Measurements from ENCODE around the gene CNN3.

DNA sequence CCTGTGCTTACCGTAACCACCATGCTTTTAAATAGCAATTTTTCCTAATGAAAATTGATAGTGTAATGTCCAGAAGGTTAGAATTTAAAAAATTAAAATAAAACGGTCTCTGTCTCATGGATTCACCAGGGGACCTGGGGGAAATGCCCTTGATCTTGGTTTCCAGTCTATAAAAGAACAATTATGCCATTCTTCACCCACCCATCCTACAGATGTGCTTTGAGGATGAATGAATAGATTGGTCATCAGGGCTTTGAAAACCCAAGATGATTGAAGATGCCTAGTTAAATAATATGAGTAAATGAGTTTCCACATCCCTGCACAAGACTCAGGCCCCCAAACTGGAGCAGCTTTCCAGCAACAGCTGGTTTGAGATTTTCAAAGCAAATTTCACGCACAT, 38.7 kb downstream of the CNN3 start:
- TF ChIP-seq CTCF (IDR thresholded peaks at IDR 0.05): no peak
- no peak for TF ChIP-seq POLR2A (IDR thresholded peaks at IDR 0.05)
- no peak for TF ChIP-seq EP300 (IDR thresholded peaks at IDR 0.05)

All from tibial nerve (tissue), 4 donors.